IMR-90 (cell line): ENCODE results near the gene CHAC1. TPM values are rescaled to one million over a fixed set of nuclear protein-coding genes. Genes with fewer than 3 reads are reported as not detected.

Source experiments
- ATAC-seq: fragments of 200-7000 bp; cut with Tn5 transposase; 2 replicates; pipeline ENCODE4 v1.9.1; 2020; ENCODE audit warnings: low read depth, mild to moderate bottlenecking, moderate library complexity
- BruUV-seq: library from RNA; stranded (reverse); fragments of 400-500 nt; replicated peaks from 2 replicates; lab custom pipeline; 2021; lab: Mats Ljungman, UMichigan
- CTCF ChIA-PET: fragments of 300-600 bp; formaldehyde crosslinking; extraction: SDS; loops from one replicate; lab custom pipeline; 2021; ENCODE audit warnings: antibody characterized with exemption; lab: Yijun Ruan, JAX
- POLR2A ChIA-PET: fragments of 300-600 bp; sonication (Branson Sonifier 250); formaldehyde crosslinking; loops from one replicate; lab custom pipeline; 2022; ENCODE audit warnings: antibody characterized with exemption; ENCODE audit not compliant: unreplicated experiment; lab: Charles Lee
- DNase-seq: peaks from one replicate; pipeline ENCODE4 v3.0.0; 2013
- H2AFZ ChIP-seq: replicated peaks from 2 replicates; pipeline ENCODE3; 2013; ENCODE audit warnings: low read length, mild to moderate bottlenecking; ENCODE audit not compliant: poor library complexity
- H2AK5ac ChIP-seq: 2 replicates; pipeline ENCODE4 v1.6.1; 2013; ENCODE audit warnings: low read depth, low read length, inconsistent platforms
- H2AK9ac ChIP-seq: replicated peaks from 2 replicates; pipeline ENCODE3; 2013; ENCODE audit warnings: mild to moderate bottlenecking, low read depth, low read length, moderate library complexity; ENCODE audit not compliant: poor library complexity
- H2BK120ac ChIP-seq: 2 replicates; pipeline ENCODE4 v1.6.1; 2013; ENCODE audit warnings: low read depth, low read length, inconsistent platforms
- H2BK15ac ChIP-seq: 3 replicates; pipeline ENCODE4 v1.6.1; 2013; ENCODE audit warnings: low read depth, low read length, inconsistent platforms
- H2BK20ac ChIP-seq: 2 replicates; pipeline ENCODE4 v1.6.1; 2013; ENCODE audit warnings: low read depth, mild to moderate bottlenecking, inconsistent platforms, low read length, moderate library complexity
- H2BK5ac ChIP-seq: 2 replicates; pipeline ENCODE4 v1.6.1; 2013; ENCODE audit warnings: mild to moderate bottlenecking, low read depth, low read length, inconsistent platforms; ENCODE audit not compliant: poor library complexity, severe bottlenecking
- H3K14ac ChIP-seq: replicated peaks from 2 replicates; pipeline ENCODE4 v1.6.1; 2013; ENCODE audit warnings: low read depth, low read length, inconsistent platforms
- H3K18ac ChIP-seq: 2 replicates; pipeline ENCODE4 v1.6.1; 2013; ENCODE audit warnings: low read depth, low read length, control low read depth
- H3K23ac ChIP-seq: 2 replicates; pipeline ENCODE4 v1.6.1; 2013; ENCODE audit warnings: low read depth, low read length, inconsistent platforms
- H3K27ac ChIP-seq: 2 replicates; pipeline ENCODE4 v1.5.1; 2013; ENCODE audit warnings: mild to moderate bottlenecking, control low read depth, low read length; ENCODE audit not compliant: insufficient read depth
- H3K27me3 ChIP-seq: 2 replicates; pipeline ENCODE4 v1.6.1; 2013; ENCODE audit warnings: low read length; ENCODE audit not compliant: control insufficient read depth, insufficient read depth
- H3K36me3 ChIP-seq: 2 replicates; pipeline ENCODE4 v1.6.1; 2013; ENCODE audit warnings: low read length, mixed read lengths; ENCODE audit not compliant: control insufficient read depth, insufficient read depth
- H3K4ac ChIP-seq: 2 replicates; pipeline ENCODE4 v1.6.1; 2013; ENCODE audit warnings: low read depth, low read length, inconsistent platforms
- H3K4me1 ChIP-seq: 2 replicates; pipeline ENCODE4 v1.6.1; 2013; ENCODE audit warnings: low read length, mixed read lengths; ENCODE audit not compliant: control insufficient read depth, insufficient read depth
- H3K4me2 ChIP-seq: 2 replicates; pipeline ENCODE4 v1.6.1; 2013; ENCODE audit warnings: low read depth, mild to moderate bottlenecking, control low read depth, low read length, moderate library complexity
- H3K4me3 ChIP-seq: 2 replicates; pipeline ENCODE4 v1.5.1; 2013; ENCODE audit warnings: low read depth, mild to moderate bottlenecking, control low read depth, low read length, moderate library complexity; ENCODE audit not compliant: insufficient read depth
- H3K56ac ChIP-seq: 2 replicates; pipeline ENCODE4 v1.6.1; 2013; ENCODE audit warnings: low read length, inconsistent platforms; ENCODE audit not compliant: insufficient read depth; ENCODE audit errors: extremely low read depth
- H3K79me1 ChIP-seq, 2 experiments: 2 replicates each; pipeline ENCODE4 v1.6.1; 2013; ENCODE audit warnings: low read length in 2 of 2, inconsistent platforms in 1 of 2, low read depth in 1 of 2
- H3K9ac ChIP-seq: 2 replicates; pipeline ENCODE4 v1.6.1; 2013; ENCODE audit warnings: low read depth, low read length, control low read depth
- H3K9me1 ChIP-seq: 2 replicates; pipeline ENCODE4 v1.6.1; 2013; ENCODE audit warnings: low read length, inconsistent platforms; ENCODE audit not compliant: insufficient read depth
- H3K9me3 ChIP-seq: 2 replicates; pipeline ENCODE4 v1.6.1; 2013; ENCODE audit warnings: low read length; ENCODE audit not compliant: control insufficient read depth, insufficient read depth
- H4K20me1 ChIP-seq: 2 replicates; pipeline ENCODE4 v1.6.1; 2013; ENCODE audit warnings: low read length, inconsistent platforms; ENCODE audit not compliant: insufficient read depth
- H4K5ac ChIP-seq: 2 replicates; pipeline ENCODE4 v1.6.1; 2013; ENCODE audit warnings: mild to moderate bottlenecking, low read depth, low read length, control low read depth
- H4K8ac ChIP-seq, 2 experiments: 2 replicates each; pipeline ENCODE4 v1.6.1; 2013; ENCODE audit warnings: low read depth in 2 of 2, low read length in 2 of 2, control low read depth in 1 of 2, inconsistent platforms in 1 of 2
- H4K91ac ChIP-seq: 2 replicates; pipeline ENCODE4 v1.6.1; 2013; ENCODE audit warnings: low read depth, low read length, inconsistent platforms; ENCODE audit not compliant: insufficient read depth
- BHLHE40 ChIP-seq: fragments of 150-350 bp; IDR thresholded peaks from 2 replicates; pipeline ENCODE4 v1.6.1; 2016; ENCODE audit warnings: mild to moderate bottlenecking, low read depth, low read length
- CEBPB ChIP-seq: IDR thresholded peaks from 2 replicates; pipeline ENCODE4 v1.6.1; 2012; ENCODE audit warnings: low read depth, low read length, improper control_type of control experiment
- CHD1 ChIP-seq: IDR thresholded peaks from 2 replicates; pipeline ENCODE4 v1.6.1; 2012; ENCODE audit warnings: low read depth, low read length, improper control_type of control experiment
- ELK1 ChIP-seq: fragments of 150-350 bp; IDR thresholded peaks from 2 replicates; pipeline ENCODE4 v1.6.1; 2016; ENCODE audit warnings: low read depth, mild to moderate bottlenecking, low read length, moderate library complexity, borderline replicate concordance
- FOS ChIP-seq: fragments of 150-350 bp; IDR thresholded peaks from 2 replicates; pipeline ENCODE4 v1.6.1; 2016; ENCODE audit warnings: low read depth, low read length
- MAZ ChIP-seq: IDR thresholded peaks from 2 replicates; pipeline ENCODE4 v1.6.1; 2012; ENCODE audit warnings: low read depth, mild to moderate bottlenecking, low read length, improper control_type of control experiment, moderate library complexity, borderline replicate concordance
- MXI1 ChIP-seq: IDR thresholded peaks from 2 replicates; pipeline ENCODE4 v1.6.1; 2012; ENCODE audit warnings: low read depth, mild to moderate bottlenecking, low read length, moderate library complexity, borderline replicate concordance
- NFE2L2 ChIP-seq: fragments of 150-350 bp; IDR thresholded peaks from 2 replicates; pipeline ENCODE4 v1.6.1; 2016; ENCODE audit warnings: low read depth, mild to moderate bottlenecking, low read length
- POLR2A ChIP-seq: IDR thresholded peaks from 2 replicates; pipeline ENCODE4 v1.6.1; 2012; ENCODE audit warnings: mild to moderate bottlenecking, low read depth, low read length
- RFX5 ChIP-seq: IDR thresholded peaks from 2 replicates; pipeline ENCODE4 v1.8.0; 2012; ENCODE audit warnings: low read depth, mild to moderate bottlenecking, low read length, moderate library complexity
- SMC3 ChIP-seq: fragments of 150-350 bp; IDR thresholded peaks from 2 replicates; pipeline ENCODE4 v1.6.1; 2016; ENCODE audit warnings: low read depth, mild to moderate bottlenecking, antibody characterized with exemption, low read length, moderate library complexity
- whole genome bisulfite sequencing, 2 experiments: methylation state at CpG; one replicate each; pipeline versions ENCODE4 v1.1.5 to v1.1.7; 2013; ENCODE audit warnings: missing lambda C conversion rate in 2 of 2; ENCODE audit not compliant: insufficient read length in 1 of 2; ENCODE audit errors: extremely low coverage in 2 of 2; 5-methylcytosine and 5-hydroxymethylcytosine counted together
- dilution Hi-C: fragments of 300-500 bp; cut with HindIII; formaldehyde crosslinking; loops from one replicate; pipeline ENCODE4 v1.14.3; 2018; ENCODE audit warnings: low sequenced_read_pairs; ENCODE audit not compliant: unreplicated experiment
- in situ Hi-C: fragments of 300-500 bp; cut with MboI; formaldehyde crosslinking; loops from 3 replicates; pipeline ENCODE4 v1.14.3; 2019; ENCODE audit warnings: low sequenced_read_pairs, inconsistent platforms, mixed read lengths
- intact Hi-C: fragments of 100-400 bp; cut with micrococcal nuclease; formaldehyde crosslinking; loops from 2 replicates; pipeline ENCODE4 v1.10.0; 2022
- polyA plus RNA-seq, 3 experiments: library from polyadenylated mRNA; depleted of rRNA; stranded (reverse); fragments of >200 nt; gene quantifications; 2 replicates each; pipeline ENCODE4 v1.2.3, GENCODE V29; 2012; ENCODE audit warnings: low replicate concordance in 1 of 3
- total RNA-seq: library from RNA; depleted of rRNA; stranded (reverse); fragments of >200 nt; gene quantifications from 2 replicates; pipeline ENCODE4 v1.2.3, GENCODE V29; 2012

Gene CHAC1
- total and polyA plus RNA-seq, 2 of the 4 experiments (the other 2 are of a cell fraction): 51.3 to 77.8 TPM

GRCh38 chr15:40981186-40981585 is 27.9 kb downstream of the CHAC1 start:
- peak overlapping the region; percentile 88 to 98; a peak in 2 of 4 replicates for H4K8ac ChIP-seq
- H2AK9ac ChIP-seq: no peak overlapping the region
- no peak for DNase-seq
- no peak overlapping the region for H3K56ac ChIP-seq
- intact Hi-C loops: no loop called here
- H2BK15ac ChIP-seq: peak overlapping the region; percentile 90; the same call in 2 of the 3 replicates
- no peak overlapping the region for H3K4me2 ChIP-seq
- no peak overlapping the region for H3K9ac ChIP-seq
- peak overlapping the region; percentile 92 for H3K23ac ChIP-seq
- CTCF ChIA-PET: no interaction called here
- peak overlapping the region; percentile 97 for H2BK5ac ChIP-seq
- in situ Hi-C loops: no loop called here
- H3K4me3 ChIP-seq: no peak overlapping the region
- no peaks in the 10 kb centered on the region for H3K27me3 ChIP-seq
- TF ChIP-seq NFE2L2 (no peak), ELK1 (no peak), MAZ (no peak), RFX5 (no peak), CHD1 (no peak), CEBPB (no peak), SMC3 (no peak), POLR2A (no peak), BHLHE40 (no peak), FOS (no peak), MXI1 (no peak)
- H3K9me1 ChIP-seq: peaks cover 43% of the 10 kb centered on the region
- WGBS, 2 experiments: no CpG with 5 or more reads among the region's 3 CpGs
- peak overlapping the region; percentile 85; the same call in 1 of the 2 replicates for H4K5ac ChIP-seq
- no peaks in the 10 kb centered on the region; the same call in 1 of the 2 replicates for H4K20me1 ChIP-seq
- H3K4ac ChIP-seq: peak overlapping the region; percentile 99
- H3K79me1 ChIP-seq: peaks cover 21 to 82% of the 10 kb centered on the region in 2 experiments
- H2AK5ac ChIP-seq: peak overlapping the region; percentile 87
- H4K91ac ChIP-seq: peak overlapping the region; percentile 72
- H3K9me3 ChIP-seq: no peaks in the 10 kb centered on the region
- H3K14ac ChIP-seq: peak overlapping the region; percentile 92
- H2BK20ac ChIP-seq: peak overlapping the region; percentile 99
- no TSS peak for BruUV-seq
- no peak overlapping the region for H2AFZ ChIP-seq
- peaks cover 42% of the 10 kb centered on the region for H3K4me1 ChIP-seq
- peaks cover 64% of the 10 kb centered on the region for H3K36me3 ChIP-seq
- dilution Hi-C loops: no loop called here
- H2BK120ac ChIP-seq: peak overlapping the region; percentile 99
- POLR2A ChIA-PET: no interaction called here
- ATAC-seq: no peak
- peak overlapping the region; percentile 6; the same call in 1 of the 2 replicates for H3K27ac ChIP-seq
- no peak overlapping the region for H3K18ac ChIP-seq
